HepG2 (cell line): ENCODE measurements around the gene IRF2. TPM values are rescaled to one million over a fixed set of nuclear protein-coding genes. Genes with fewer than 3 reads are reported as not detected.
A peak's percentile ranks its signal among the peaks of the same experiment; 100 is the strongest.

ENCODE experiments used
- ARNT ChIP-seq: fragments of 450-650 bp; IDR thresholded peaks from 2 replicates; pipeline ENCODE4 v1.6.1; 2017
- CTCF ChIP-seq: sonication (generic); formaldehyde crosslinking; IDR thresholded peaks from 2 replicates; pipeline ENCODE4 v1.5.0; 2020; ENCODE audit warnings: mild to moderate bottlenecking, missing genetic modification reagents, moderate library complexity
- DNMT1 ChIP-seq: sonication (generic); formaldehyde crosslinking; IDR thresholded peaks from 2 replicates; pipeline ENCODE4 v1.5.1; 2020; ENCODE audit warnings: mild to moderate bottlenecking, missing genetic modification reagents
- GPBP1L1 ChIP-seq: sonication (generic); formaldehyde crosslinking; IDR thresholded peaks from 2 replicates; pipeline ENCODE4 v1.5.0; 2020; ENCODE audit warnings: mild to moderate bottlenecking, missing genetic modification reagents
- ISX ChIP-seq: sonication (generic); formaldehyde crosslinking; conservative IDR thresholded peaks from 2 replicates; pipeline ENCODE4 v1.5.0; 2020; ENCODE audit warnings: missing genetic modification reagents
- MAX ChIP-seq: IDR thresholded peaks from 2 replicates; pipeline ENCODE4 v1.6.1; 2012; ENCODE audit warnings: inconsistent platforms
- NR1H2 ChIP-seq: sonication (generic); formaldehyde crosslinking; IDR thresholded peaks from 2 replicates; pipeline ENCODE4 v1.8.1; 2022; ENCODE audit warnings: low read depth, missing genetic modification reagents, borderline replicate concordance
- PRMT3 ChIP-seq: sonication (generic); formaldehyde crosslinking; IDR thresholded peaks from 2 replicates; pipeline ENCODE4 v1.8.1; 2022; ENCODE audit warnings: low read depth, mild to moderate bottlenecking, moderate library complexity, missing genetic modification reagents, borderline replicate concordance
- RCOR2 ChIP-seq: IDR thresholded peaks from 2 replicates; pipeline ENCODE4 v1.6.1; 2016; ENCODE audit warnings: missing biosample characterization, missing genetic modification reagents
- RNF219 ChIP-seq: sonication (generic); formaldehyde crosslinking; IDR thresholded peaks from 2 replicates; pipeline ENCODE4 v1.5.0; 2020; ENCODE audit warnings: mild to moderate bottlenecking, missing genetic modification reagents
- SIN3A ChIP-seq: IDR thresholded peaks from 2 replicates; pipeline ENCODE4 v1.6.1; 2011; ENCODE audit warnings: low read depth, mild to moderate bottlenecking, control low read depth, low read length, borderline replicate concordance
- TEAD3 ChIP-seq: optimal IDR thresholded peaks from 2 replicates; pipeline ENCODE3; 2016; ENCODE audit warnings: borderline replicate concordance
- ZBTB21 ChIP-seq: sonication (generic); formaldehyde crosslinking; IDR thresholded peaks from 2 replicates; pipeline ENCODE4 v1.4.0; 2020; ENCODE audit warnings: missing genetic modification reagents
- ZBTB49 ChIP-seq: sonication (generic); formaldehyde crosslinking; IDR thresholded peaks from 2 replicates; pipeline ENCODE4 v1.4.0; 2020; ENCODE audit warnings: missing genetic modification reagents, borderline replicate concordance
- ZFP90 ChIP-seq: sonication (generic); formaldehyde crosslinking; IDR thresholded peaks from 2 replicates; pipeline ENCODE4 v1.8.0; 2022; ENCODE audit warnings: missing genetic modification reagents, mild to moderate bottlenecking, inconsistent platforms, borderline replicate concordance
- ZMAT3 ChIP-seq: sonication (generic); formaldehyde crosslinking; conservative IDR thresholded peaks from 2 replicates; pipeline ENCODE4 v1.7.0; 2021; ENCODE audit warnings: missing genetic modification reagents
- ZNF207 ChIP-seq: fragments of 450-650 bp; IDR thresholded peaks from 2 replicates; pipeline ENCODE4 v1.6.1; 2016; ENCODE audit warnings: antibody characterized with exemption, borderline replicate concordance
- ZNF225 ChIP-seq: sonication (generic); formaldehyde crosslinking; IDR thresholded peaks from 2 replicates; pipeline ENCODE4 v1.4.0; 2020; ENCODE audit warnings: mild to moderate bottlenecking, missing genetic modification reagents
- ZNF30 ChIP-seq: sonication (generic); formaldehyde crosslinking; IDR thresholded peaks from 2 replicates; pipeline ENCODE4 v1.5.0; 2020; ENCODE audit warnings: mild to moderate bottlenecking, missing genetic modification reagents
- ZNF329 ChIP-seq: sonication (generic); formaldehyde crosslinking; IDR thresholded peaks from 2 replicates; pipeline ENCODE4 v1.9.0; 2021; ENCODE audit warnings: low read depth, mild to moderate bottlenecking, missing genetic modification reagents
- ZNF567 ChIP-seq: sonication (generic); formaldehyde crosslinking; IDR thresholded peaks from 2 replicates; pipeline ENCODE4 v1.8.1; 2023; ENCODE audit warnings: mild to moderate bottlenecking, missing genetic modification reagents, borderline replicate concordance
- ZNF75D ChIP-seq: sonication (generic); formaldehyde crosslinking; IDR thresholded peaks from 2 replicates; pipeline ENCODE4 v1.8.1; 2023; ENCODE audit warnings: missing genetic modification reagents, mild to moderate bottlenecking, borderline replicate concordance
- ZNF788 ChIP-seq: sonication (generic); formaldehyde crosslinking; IDR thresholded peaks from 2 replicates; pipeline ENCODE4 v1.5.0; 2020; ENCODE audit warnings: mild to moderate bottlenecking, missing genetic modification reagents, borderline replicate concordance
- ZSCAN12 ChIP-seq: sonication (generic); formaldehyde crosslinking; IDR thresholded peaks from 2 replicates; pipeline ENCODE4 v1.9.0; 2021; ENCODE audit warnings: mild to moderate bottlenecking, missing genetic modification reagents
- polyA plus RNA-seq, 8 experiments: library from polyadenylated mRNA; depleted of rRNA in 3 of 8; stranded (reverse) in 7 of 8; unstranded in 1 of 8; fragments of >200 nt; fragmentation: Illumina TruSeq in 4 of 8; extraction: Trizol in 4 of 8; gene quantifications; 2 replicates each; pipeline versions ENCODE4 v1.2.1 to v1.2.3, GENCODE V29; 2011 to 2016; ENCODE audit warnings: low read depth in 4 of 8, missing spikeins in 1 of 8, mixed read lengths in 1 of 8; ENCODE audit not compliant: insufficient read depth in 1 of 8
- total RNA-seq, 5 experiments: library from RNA; depleted of rRNA; stranded (reverse); fragments of >200 nt; fragmentation: Illumina TruSeq; extraction: Trizol; gene quantifications; 2 replicates each; pipeline ENCODE4 v1.2.3, GENCODE V29; 2016; ENCODE audit warnings: low read depth in 1 of 5

IRF2 gene
- total and polyA plus RNA-seq, 2 of the 13 experiments (the other 11 are each of a cell fraction or from before 2014, with no cell fraction given), result 15.5 to 28.8 TPM

GRCh38 chr4:184464759-184465454 lies 9.4 kb downstream of the IRF2 start (continued):
- no peak for TF ChIP-seq ZFP90 (CRISPR knock-in tag)
- no peak for TF ChIP-seq RNF219 (CRISPR knock-in tag)
- no peak for TF ChIP-seq PRMT3 (CRISPR knock-in tag)
- no peak for TF ChIP-seq NR1H2
- TF ChIP-seq ZNF207, result no peak
- no peak for TF ChIP-seq ZNF788
- TF ChIP-seq SIN3A, result peak; percentile 65; the same call in 1 of the 2 replicates
- TF ChIP-seq RCOR2 (CRISPR knock-in tag), result no peak
- peak; percentile 94 for TF ChIP-seq TEAD3 (CRISPR knock-in tag)
- TF ChIP-seq ZBTB49, result no peak
- no peak for TF ChIP-seq ZSCAN12 (CRISPR knock-in tag)
- TF ChIP-seq ZNF567 (CRISPR knock-in tag), result no peak
- TF ChIP-seq DNMT1 (CRISPR knock-in tag), result no peak
- no peak for TF ChIP-seq ZNF225
- TF ChIP-seq ZNF329 (CRISPR knock-in tag), result no peak
- no peak for TF ChIP-seq CTCF (CRISPR knock-in tag)
- TF ChIP-seq ZNF75D (CRISPR knock-in tag), result no peak
- no peak for TF ChIP-seq ZNF30 (CRISPR knock-in tag)
- TF ChIP-seq ISX (CRISPR knock-in tag), result no peak
- TF ChIP-seq GPBP1L1 (CRISPR knock-in tag), result no peak
- TF ChIP-seq MAX, result peak; percentile 63
- TF ChIP-seq ZBTB21 (CRISPR knock-in tag), result no peak
- TF ChIP-seq ZMAT3, result no peak
- TF ChIP-seq ARNT, result no peak
